ENCODE data around the gene ADK.

The ADK gene

DNA sequence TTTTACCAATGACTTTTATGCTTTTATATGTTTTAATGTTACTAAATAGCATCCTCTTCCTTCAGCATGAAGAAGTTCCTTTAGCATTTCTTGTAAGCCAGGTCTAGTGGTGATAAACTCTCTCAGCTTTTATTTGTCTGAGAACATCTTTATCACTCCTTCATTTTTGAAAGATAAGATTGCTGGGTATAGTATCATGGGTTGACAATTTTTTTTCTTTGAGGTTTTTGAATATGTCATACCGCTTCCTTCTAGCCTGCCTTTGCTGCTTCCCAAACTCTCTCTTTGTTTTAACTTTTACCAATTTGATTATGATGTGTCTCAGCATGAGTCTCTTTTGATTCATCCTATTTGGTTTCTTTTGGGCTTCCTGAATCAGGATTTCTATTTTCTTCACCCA lies 567.2 kb downstream of the ADK start:
- no peak for FAIRE-seq
- DNase-seq (ENCODE audit: insufficient read length, low spot score): no peak
- TF ChIP-seq, protein P1, sequence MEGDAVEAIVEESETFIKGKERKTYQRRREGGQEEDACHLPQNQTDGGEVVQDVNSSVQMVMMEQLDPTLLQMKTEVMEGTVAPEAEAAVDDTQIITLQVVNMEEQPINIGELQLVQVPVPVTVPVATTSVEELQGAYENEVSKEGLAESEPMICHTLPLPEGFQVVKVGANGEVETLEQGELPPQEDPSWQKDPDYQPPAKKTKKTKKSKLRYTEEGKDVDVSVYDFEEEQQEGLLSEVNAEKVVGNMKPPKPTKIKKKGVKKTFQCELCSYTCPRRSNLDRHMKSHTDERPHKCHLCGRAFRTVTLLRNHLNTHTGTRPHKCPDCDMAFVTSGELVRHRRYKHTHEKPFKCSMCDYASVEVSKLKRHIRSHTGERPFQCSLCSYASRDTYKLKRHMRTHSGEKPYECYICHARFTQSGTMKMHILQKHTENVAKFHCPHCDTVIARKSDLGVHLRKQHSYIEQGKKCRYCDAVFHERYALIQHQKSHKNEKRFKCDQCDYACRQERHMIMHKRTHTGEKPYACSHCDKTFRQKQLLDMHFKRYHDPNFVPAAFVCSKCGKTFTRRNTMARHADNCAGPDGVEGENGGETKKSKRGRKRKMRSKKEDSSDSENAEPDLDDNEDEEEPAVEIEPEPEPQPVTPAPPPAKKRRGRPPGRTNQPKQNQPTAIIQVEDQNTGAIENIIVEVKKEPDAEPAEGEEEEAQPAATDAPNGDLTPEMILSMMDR (IDR thresholded peaks at IDR 0.05; ENCODE audit: insufficient read depth, missing control alignments): no peak

DNA sequence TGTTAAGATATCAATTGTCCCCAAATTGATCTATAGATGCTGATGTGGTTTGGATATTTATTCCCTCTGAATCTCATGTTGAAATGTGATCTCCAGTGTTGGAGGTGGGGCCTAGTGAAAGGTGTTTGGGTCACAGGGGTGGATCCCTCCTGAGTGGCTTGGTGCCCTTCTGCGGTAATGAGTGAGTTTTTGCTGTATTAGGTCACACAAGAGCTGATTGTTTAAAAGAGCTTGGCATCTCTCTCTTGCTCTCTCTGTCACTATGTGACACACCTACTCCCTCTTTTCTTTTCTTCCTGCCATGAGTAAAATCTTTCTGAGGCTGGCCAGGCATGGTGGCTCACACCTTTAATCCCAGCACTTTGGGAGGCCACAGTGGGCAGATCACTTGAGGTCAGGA lies 577.2 kb downstream of the ADK start:
- DNase-seq (ENCODE audit: insufficient read length, low spot score) (no peak), FAIRE-seq (no peak)
- TF ChIP-seq, protein P1 (IDR thresholded peaks at IDR 0.05; ENCODE audit: insufficient read depth, missing control alignments): no peak

DNA sequence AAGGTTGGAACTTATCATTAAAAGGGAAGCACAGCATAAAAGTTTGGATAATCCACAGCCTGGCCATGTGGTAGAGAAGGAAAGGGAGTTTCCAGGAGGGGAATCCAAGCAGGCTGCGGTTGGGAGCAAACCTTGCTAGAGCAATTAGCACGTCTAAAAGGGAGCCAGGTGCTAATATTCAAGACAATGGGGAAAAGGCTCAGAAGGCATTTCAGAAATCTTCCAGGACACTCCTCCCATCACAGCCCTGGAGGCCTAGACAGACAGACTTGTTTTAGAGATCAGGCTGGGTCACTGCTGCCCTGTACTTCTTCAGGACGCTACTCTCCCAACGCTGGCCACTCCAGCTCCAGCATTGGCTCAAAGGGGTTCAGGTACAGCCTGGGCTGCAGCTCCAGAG lies 579.2 kb downstream of the ADK start:
- FAIRE-seq (no peak), DNase-seq (ENCODE audit: insufficient read length, low spot score) (no peak)
- TF ChIP-seq, protein P1 (IDR thresholded peaks at IDR 0.05; ENCODE audit: insufficient read depth, missing control alignments): no peak

DNA sequence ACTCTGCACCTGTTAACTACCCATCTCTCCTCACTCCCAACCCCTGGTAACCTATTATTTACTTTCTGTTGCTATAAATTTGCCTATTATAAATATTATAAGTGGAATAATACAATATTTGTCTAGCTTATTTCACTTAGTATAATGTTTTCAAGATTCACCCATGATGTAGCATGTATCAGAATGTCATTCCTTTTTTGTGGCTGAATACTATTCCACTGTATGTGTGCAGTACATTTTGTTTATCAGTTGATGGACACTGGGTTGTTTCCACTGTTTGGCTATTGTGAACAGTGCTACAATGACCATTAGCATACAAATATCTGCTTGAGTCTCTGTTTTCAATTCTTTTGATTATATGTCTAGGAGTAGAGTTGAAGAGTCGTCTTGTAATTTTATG lies 582.6 kb downstream of the ADK start:
- FAIRE-seq (no peak), DNase-seq (ENCODE audit: insufficient read length, low spot score) (no peak)
- TF ChIP-seq, protein P1 (IDR thresholded peaks at IDR 0.05; ENCODE audit: insufficient read depth, missing control alignments): no peak

DNA sequence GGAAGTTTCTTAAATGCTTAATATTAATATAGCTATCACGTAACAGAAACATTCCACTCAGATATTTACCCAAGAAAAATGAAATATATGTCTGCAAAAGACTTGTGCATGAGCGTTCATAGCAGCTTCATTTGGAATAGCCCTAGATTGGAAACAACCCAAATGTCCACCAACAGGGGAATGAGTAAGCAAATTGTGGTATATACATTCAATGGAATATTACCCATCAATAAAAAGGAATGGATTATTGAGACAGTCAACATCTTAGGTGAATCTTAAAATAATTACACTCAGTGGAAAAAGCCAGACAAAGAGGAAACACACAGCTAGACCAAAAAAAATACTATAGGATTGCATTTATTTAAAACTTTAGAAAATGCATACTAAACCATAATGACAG lies 585.0 kb downstream of the ADK start:
- FAIRE-seq: no peak
- TF ChIP-seq, protein P1 (IDR thresholded peaks at IDR 0.05; ENCODE audit: insufficient read depth, missing control alignments): no peak
- DNase-seq (ENCODE audit: insufficient read length, low spot score): no peak

DNA sequence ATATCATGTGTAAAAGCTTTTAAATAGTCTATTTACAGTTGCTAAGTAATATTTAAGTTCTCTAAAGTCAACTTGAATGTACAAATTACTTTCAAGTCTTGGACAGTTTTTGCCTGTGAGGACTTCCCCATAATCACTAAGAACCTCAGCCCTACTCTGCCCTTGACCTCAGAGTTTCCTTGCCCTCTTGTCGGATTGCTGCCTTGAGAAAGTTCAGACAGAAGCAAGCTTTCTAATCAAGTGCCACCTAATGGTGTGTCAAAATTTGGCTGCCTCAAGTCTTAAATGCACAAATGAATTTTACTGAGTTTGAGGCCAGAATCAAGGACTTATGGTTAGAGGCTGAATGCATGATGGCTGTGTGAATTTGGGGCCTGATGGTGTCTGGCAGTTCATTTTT lies 587.0 kb downstream of the ADK start:
- FAIRE-seq (no peak), DNase-seq (ENCODE audit: insufficient read length, low spot score) (no peak)
- TF ChIP-seq, protein P1 (IDR thresholded peaks at IDR 0.05; ENCODE audit: insufficient read depth, missing control alignments): no peak

DNA sequence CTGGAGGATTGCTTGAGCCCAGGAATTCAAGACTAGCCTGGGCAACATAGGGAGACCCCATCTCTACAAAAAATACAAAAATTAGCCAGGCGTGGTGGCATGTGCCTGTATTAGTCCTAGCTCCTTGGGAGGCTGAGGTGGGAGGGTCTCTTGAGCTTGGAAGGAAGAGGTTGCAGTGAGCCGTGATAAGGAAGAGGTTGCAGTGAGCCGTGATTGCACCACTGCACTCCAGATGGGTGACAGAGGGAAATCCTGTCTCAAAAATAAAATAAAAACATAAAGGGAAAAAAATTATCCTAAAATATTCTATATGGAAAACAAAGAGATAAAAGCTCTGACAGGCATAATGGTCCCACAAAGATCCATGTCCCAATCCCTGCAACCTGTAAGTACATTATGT lies 587.5 kb downstream of the ADK start:
- TF ChIP-seq, protein P1 (IDR thresholded peaks at IDR 0.05; ENCODE audit: insufficient read depth, missing control alignments): no peak
- no peak for FAIRE-seq

More for the DNA sequence above, 587.5 kb downstream of the ADK start:
- DNase-seq (ENCODE audit: insufficient read length, low spot score): no peak
